Measurements from ENCODE around the gene TARM1. TPM values are rescaled to one million over a fixed set of nuclear protein-coding genes. Genes with fewer than 3 reads are reported as not detected.
"Not testable (repeated sequence)": the region's sequence is repeated elsewhere in the genome, so short reads cannot be mapped to it uniquely, and the experiment has no call there.

The TARM1 gene
- total RNA-seq, 1 donor from 2014 or later = not detected

DNA sequence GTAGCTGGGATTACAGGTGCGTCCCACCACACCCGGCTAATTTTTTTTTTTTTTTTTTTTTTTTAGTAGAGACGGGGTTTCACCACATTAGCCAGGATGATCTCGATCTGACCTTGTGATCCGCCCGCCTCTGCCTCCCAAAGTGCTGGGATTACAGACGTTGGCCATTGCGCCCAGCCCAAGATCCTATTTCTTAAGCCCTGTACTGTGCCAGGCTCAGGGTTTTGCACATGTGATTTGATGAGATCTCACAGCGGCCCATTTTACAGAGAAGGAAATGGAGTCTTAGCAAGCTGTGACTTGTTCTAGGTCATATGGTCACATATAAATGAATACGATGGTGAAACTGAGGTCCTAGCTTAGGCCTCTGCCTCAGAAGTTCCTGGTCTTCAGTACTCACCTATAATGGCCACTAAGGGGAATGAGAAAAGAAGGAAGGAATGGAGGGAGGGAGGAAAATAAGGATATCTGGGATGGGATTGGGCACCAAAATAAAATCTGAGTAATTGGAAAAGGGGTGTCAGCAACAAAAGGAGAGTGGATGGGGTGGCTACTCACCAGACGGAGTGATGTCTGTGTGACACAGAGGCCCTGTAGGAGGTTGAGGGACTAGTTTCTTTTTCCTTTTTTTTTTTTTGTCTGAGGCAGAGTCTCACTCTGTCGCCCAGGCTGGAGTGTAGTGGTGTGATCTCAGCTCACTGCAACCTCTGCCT is 18.2 kb upstream of the TARM1 start:
- no peaks in the 10 kb centered on the region for H3K9me3 Mint-ChIP-seq (ENCODE audit: unreplicated experiment)
- no peak overlapping the region for H3K27ac Mint-ChIP-seq (ENCODE audit: unreplicated experiment)
- peaks cover 4% of the 10 kb centered on the region for H3K27me3 Mint-ChIP-seq (ENCODE audit: unreplicated experiment)
- H3K36me3 Mint-ChIP-seq (ENCODE audit: low read depth, unreplicated experiment) = no peaks in the 10 kb centered on the region
- TF ChIP-seq, protein P1, sequence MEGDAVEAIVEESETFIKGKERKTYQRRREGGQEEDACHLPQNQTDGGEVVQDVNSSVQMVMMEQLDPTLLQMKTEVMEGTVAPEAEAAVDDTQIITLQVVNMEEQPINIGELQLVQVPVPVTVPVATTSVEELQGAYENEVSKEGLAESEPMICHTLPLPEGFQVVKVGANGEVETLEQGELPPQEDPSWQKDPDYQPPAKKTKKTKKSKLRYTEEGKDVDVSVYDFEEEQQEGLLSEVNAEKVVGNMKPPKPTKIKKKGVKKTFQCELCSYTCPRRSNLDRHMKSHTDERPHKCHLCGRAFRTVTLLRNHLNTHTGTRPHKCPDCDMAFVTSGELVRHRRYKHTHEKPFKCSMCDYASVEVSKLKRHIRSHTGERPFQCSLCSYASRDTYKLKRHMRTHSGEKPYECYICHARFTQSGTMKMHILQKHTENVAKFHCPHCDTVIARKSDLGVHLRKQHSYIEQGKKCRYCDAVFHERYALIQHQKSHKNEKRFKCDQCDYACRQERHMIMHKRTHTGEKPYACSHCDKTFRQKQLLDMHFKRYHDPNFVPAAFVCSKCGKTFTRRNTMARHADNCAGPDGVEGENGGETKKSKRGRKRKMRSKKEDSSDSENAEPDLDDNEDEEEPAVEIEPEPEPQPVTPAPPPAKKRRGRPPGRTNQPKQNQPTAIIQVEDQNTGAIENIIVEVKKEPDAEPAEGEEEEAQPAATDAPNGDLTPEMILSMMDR (IDR thresholded peaks at IDR 0.05; ENCODE audit: unreplicated experiment) = no peak
- peaks cover 14% of the 10 kb centered on the region for H3K4me1 Mint-ChIP-seq (ENCODE audit: unreplicated experiment)
- H3K4me3 Mint-ChIP-seq (ENCODE audit: unreplicated experiment) = no peak overlapping the region
- DNase-seq (ENCODE audit: low spot score) = no peak

DNA sequence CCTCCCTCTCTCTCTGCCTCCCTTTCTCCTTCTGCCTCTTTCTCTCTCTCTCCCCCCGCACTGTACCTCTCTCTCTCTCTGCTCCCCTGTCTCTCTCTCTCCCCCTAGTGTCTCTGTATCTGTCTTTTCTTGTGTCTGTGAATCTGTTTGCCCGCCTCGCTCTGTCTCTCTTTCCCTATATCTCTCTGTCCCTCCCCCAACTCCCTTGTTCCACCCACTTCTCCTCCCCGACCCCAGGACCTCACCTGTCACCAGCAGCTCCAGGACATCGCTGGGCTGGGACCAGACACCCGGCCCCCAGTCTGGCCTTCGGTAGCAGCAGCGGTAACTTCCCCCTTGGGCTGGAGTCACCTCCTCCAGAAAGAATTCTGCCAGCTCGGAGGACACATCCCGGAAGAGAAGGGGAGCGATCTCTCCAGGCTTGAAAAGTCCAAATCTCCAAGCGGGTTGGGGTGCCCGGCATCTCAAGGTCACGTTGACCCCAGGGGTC is 15.5 kb upstream of the TARM1 start:
- H3K36me3 Mint-ChIP-seq (ENCODE audit: low read depth, unreplicated experiment) = no peaks in the 10 kb centered on the region
- peak overlapping the region; percentile 56 for H3K4me3 Mint-ChIP-seq (ENCODE audit: unreplicated experiment)
- H3K27me3 Mint-ChIP-seq (ENCODE audit: unreplicated experiment) = peaks cover 4% of the 10 kb centered on the region
- no peaks in the 10 kb centered on the region for H3K9me3 Mint-ChIP-seq (ENCODE audit: unreplicated experiment)
- no peak for DNase-seq (ENCODE audit: low spot score)
- peaks cover 6% of the 10 kb centered on the region for H3K4me1 Mint-ChIP-seq (ENCODE audit: unreplicated experiment)
- TF ChIP-seq, protein P1 (IDR thresholded peaks at IDR 0.05; ENCODE audit: unreplicated experiment) = no peak
- no peak overlapping the region for H3K27ac Mint-ChIP-seq (ENCODE audit: unreplicated experiment)

DNA sequence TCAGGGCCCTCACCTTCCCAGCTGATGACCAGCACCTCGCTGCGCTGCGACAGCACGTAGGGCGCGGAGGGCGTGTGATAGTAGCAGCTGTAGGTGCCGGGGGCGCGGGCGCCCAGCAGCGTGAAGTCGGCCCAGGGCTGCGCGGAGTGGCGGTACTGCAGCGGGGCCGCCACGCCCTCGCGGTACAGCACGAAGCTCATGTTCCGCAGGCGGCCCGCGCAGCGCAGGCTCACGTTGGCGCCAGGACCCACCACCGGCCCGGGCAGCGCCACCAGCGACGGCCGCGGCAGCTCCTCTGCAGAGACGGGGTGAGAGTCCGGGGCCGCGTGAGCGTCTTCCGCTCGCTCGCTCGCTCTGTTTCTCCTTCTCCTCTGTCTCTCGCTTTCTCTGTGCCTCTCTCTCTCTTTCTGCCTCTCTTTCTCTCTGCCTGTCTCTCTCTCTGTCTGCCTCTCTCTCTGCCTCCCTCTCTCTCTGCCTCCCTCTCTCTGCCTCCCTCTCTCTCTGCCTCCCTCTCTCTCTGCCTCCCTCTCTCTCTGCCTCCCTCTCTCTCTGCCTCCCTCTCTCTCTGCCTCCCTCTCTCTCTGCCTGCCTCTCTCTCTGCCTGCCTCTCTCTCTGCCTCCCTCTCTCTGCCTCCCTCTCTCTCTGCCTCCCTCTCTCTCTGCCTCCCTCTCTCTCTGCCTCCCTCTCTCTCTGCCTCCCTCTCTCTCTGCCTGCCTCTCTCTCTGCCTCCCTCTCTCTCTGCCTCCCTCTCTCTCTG is 14.9 kb upstream of the TARM1 start:
- H3K27ac Mint-ChIP-seq (ENCODE audit: unreplicated experiment); H3K4me1 Mint-ChIP-seq (ENCODE audit: unreplicated experiment); H3K9me3 Mint-ChIP-seq (ENCODE audit: unreplicated experiment); H3K27me3 Mint-ChIP-seq (ENCODE audit: unreplicated experiment); H3K36me3 Mint-ChIP-seq (ENCODE audit: low read depth, unreplicated experiment): not testable (repeated sequence)
- H3K4me3 Mint-ChIP-seq (ENCODE audit: unreplicated experiment) = peak overlapping the region; percentile 76
- peak; percentile 61 for DNase-seq (ENCODE audit: low spot score)

- peaks cover 6% of the 10 kb centered on the region for H3K4me1 Mint-ChIP-seq (ENCODE audit: unreplicated experiment)
- H3K4me3 Mint-ChIP-seq (ENCODE audit: unreplicated experiment) = no peak overlapping the region
- no peak overlapping the region for H3K27ac Mint-ChIP-seq (ENCODE audit: unreplicated experiment)
Measured at GRCh38 chr19:54095136-54095858, 14.1 kb upstream of the TARM1 start.

GRCh38 chr19:54094426-54095000 is 13.3 kb upstream of the TARM1 start:
- no peak for DNase-seq (ENCODE audit: low spot score)
- H3K36me3 Mint-ChIP-seq (ENCODE audit: low read depth, unreplicated experiment) = no peaks in the 10 kb centered on the region
- H3K4me3 Mint-ChIP-seq (ENCODE audit: unreplicated experiment) = no peak overlapping the region
- no peaks in the 10 kb centered on the region for H3K9me3 Mint-ChIP-seq (ENCODE audit: unreplicated experiment)
- peaks cover 3% of the 10 kb centered on the region for H3K27me3 Mint-ChIP-seq (ENCODE audit: unreplicated experiment)
- peaks cover 6% of the 10 kb centered on the region for H3K4me1 Mint-ChIP-seq (ENCODE audit: unreplicated experiment)
- no peak overlapping the region for H3K27ac Mint-ChIP-seq (ENCODE audit: unreplicated experiment)
- TF ChIP-seq, protein P1 (IDR thresholded peaks at IDR 0.05; ENCODE audit: unreplicated experiment) = no peak

More at GRCh38 chr19:54095136-54095858, 14.1 kb upstream of the TARM1 start:
- Mint-ChIP-seq H3K27me3 (ENCODE audit: unreplicated experiment) (peaks cover 4% of the 10 kb centered on the region), H3K9me3 (ENCODE audit: unreplicated experiment) (no peaks in the 10 kb centered on the region), H3K36me3 (ENCODE audit: low read depth, unreplicated experiment) (no peaks in the 10 kb centered on the region)
- TF ChIP-seq, protein P1 (IDR thresholded peaks at IDR 0.05; ENCODE audit: unreplicated experiment) = no peak
- DNase-seq (ENCODE audit: low spot score) = no peak

Data from endothelial cell (in vitro differentiated cells).